ENCODE results near the gene WARS2.

DNA sequence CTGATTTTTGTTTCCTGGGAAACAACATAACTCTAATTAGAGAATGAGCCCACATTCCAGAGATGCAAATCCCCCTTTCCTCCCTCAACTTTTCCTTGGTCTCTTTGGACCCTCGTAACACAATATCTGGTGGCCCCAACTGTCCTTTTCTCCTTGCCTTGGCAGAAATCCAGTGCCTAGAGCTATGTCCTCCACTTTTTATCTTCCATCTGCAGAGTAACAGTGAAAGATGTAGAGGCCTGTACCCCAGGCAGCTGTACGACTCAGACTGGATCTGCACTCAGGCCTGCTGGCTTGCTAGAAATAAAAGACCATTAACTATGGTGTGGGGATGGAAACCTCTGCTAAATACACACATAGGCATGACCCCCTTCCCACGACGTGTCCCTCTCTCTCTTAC lies 72.0 kb downstream of the WARS2 start:
- TF ChIP-seq, protein P1, sequence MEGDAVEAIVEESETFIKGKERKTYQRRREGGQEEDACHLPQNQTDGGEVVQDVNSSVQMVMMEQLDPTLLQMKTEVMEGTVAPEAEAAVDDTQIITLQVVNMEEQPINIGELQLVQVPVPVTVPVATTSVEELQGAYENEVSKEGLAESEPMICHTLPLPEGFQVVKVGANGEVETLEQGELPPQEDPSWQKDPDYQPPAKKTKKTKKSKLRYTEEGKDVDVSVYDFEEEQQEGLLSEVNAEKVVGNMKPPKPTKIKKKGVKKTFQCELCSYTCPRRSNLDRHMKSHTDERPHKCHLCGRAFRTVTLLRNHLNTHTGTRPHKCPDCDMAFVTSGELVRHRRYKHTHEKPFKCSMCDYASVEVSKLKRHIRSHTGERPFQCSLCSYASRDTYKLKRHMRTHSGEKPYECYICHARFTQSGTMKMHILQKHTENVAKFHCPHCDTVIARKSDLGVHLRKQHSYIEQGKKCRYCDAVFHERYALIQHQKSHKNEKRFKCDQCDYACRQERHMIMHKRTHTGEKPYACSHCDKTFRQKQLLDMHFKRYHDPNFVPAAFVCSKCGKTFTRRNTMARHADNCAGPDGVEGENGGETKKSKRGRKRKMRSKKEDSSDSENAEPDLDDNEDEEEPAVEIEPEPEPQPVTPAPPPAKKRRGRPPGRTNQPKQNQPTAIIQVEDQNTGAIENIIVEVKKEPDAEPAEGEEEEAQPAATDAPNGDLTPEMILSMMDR (IDR thresholded peaks at IDR 0.05): no peak
- no peak for TF ChIP-seq ZFX (IDR thresholded peaks at IDR 0.05; ENCODE audit: borderline replicate concordance)
